IPS DF 4.7 (cell line): ENCODE measurements around the gene FHAD1.
"Not testable (repeated sequence)": the region's sequence is repeated elsewhere in the genome, so short reads cannot be mapped to it uniquely, and the experiment has no call there.

Experiments
- DNase-seq: peaks from one replicate; pipeline ENCODE4 v3.0.0-alpha.2; 2013; ENCODE audit warnings: low spot score; ENCODE audit errors: extremely low read depth

Gene FHAD1

GRCh38 chr1:15413563-15414444, 166.8 kb downstream of the FHAD1 start:
- no peak for DNase-seq

GRCh38 chr1:15414445-15414983, 167.5 kb downstream of the FHAD1 start:
- DNase-seq = no peak

- no peak for DNase-seq
Observed at GRCh38 chr1:15417059-15417934, 170.3 kb downstream of the FHAD1 start.

- no peak for DNase-seq
Observed at GRCh38 chr1:15418806-15419515, 171.9 kb downstream of the FHAD1 start.

GRCh38 chr1:15420853-15421465, 173.9 kb downstream of the FHAD1 start:
- no peak for DNase-seq

- no peak for DNase-seq
Observed at GRCh38 chr1:15422871-15423270, 175.8 kb downstream of the FHAD1 start.

GRCh38 chr1:15423355-15424077, 176.5 kb downstream of the FHAD1 start:
- DNase-seq = no peak

GRCh38 chr1:15424146-15424667, 177.2 kb downstream of the FHAD1 start:
- DNase-seq = no peak

- DNase-seq = no peak
Observed at GRCh38 chr1:15424981-15425380, 178.0 kb downstream of the FHAD1 start.

- no peak for DNase-seq
Observed at GRCh38 chr1:15425521-15425920, 178.5 kb downstream of the FHAD1 start.

- no peak for DNase-seq
Observed at GRCh38 chr1:15425958-15426357, 178.9 kb downstream of the FHAD1 start.

GRCh38 chr1:15426492-15427279, 179.7 kb downstream of the FHAD1 start:
- no peak for DNase-seq

GRCh38 chr1:15427280-15427666, 180.2 kb downstream of the FHAD1 start:
- DNase-seq = no peak

- DNase-seq = not testable (repeated sequence)
Observed at GRCh38 chr1:15428252-15428651, 181.2 kb downstream of the FHAD1 start.

- no peak for DNase-seq
Observed at GRCh38 chr1:15428815-15429435, 181.9 kb downstream of the FHAD1 start.

- DNase-seq = no peak
Observed at GRCh38 chr1:15429701-15430149, 182.7 kb downstream of the FHAD1 start.

- peak; percentile 38 for DNase-seq
Observed at GRCh38 chr1:15430787-15431570, 184.0 kb downstream of the FHAD1 start.

GRCh38 chr1:15431571-15431948, 184.5 kb downstream of the FHAD1 start:
- DNase-seq = no peak
